IPS-15b (cell line): ENCODE data around the gene SIT1.

Source experiments
- H3K27me3 ChIP-seq: one replicate; pipeline ENCODE4 v1.6.1; 2013; ENCODE audit warnings: low read length; ENCODE audit not compliant: control insufficient read depth, insufficient read depth
- H3K36me3 ChIP-seq: one replicate; pipeline ENCODE4 v1.6.1; 2013; ENCODE audit warnings: low read length; ENCODE audit not compliant: control insufficient read depth, insufficient read depth
- H3K4me1 ChIP-seq: one replicate; pipeline ENCODE4 v1.6.1; 2013; ENCODE audit warnings: mild to moderate bottlenecking, low read length; ENCODE audit not compliant: control insufficient read depth, insufficient read depth
- H3K4me3 ChIP-seq: one replicate; pipeline ENCODE4 v1.5.1; 2013; ENCODE audit warnings: low read depth, low read length
- H3K9ac ChIP-seq: one replicate; pipeline ENCODE4 v1.6.1; 2013; ENCODE audit warnings: low read depth, mild to moderate bottlenecking, low read length
- H3K9me3 ChIP-seq: one replicate; pipeline ENCODE4 v1.6.1; 2013; ENCODE audit warnings: mild to moderate bottlenecking, low read length; ENCODE audit not compliant: control insufficient read depth, insufficient read depth

Gene SIT1

DNA sequence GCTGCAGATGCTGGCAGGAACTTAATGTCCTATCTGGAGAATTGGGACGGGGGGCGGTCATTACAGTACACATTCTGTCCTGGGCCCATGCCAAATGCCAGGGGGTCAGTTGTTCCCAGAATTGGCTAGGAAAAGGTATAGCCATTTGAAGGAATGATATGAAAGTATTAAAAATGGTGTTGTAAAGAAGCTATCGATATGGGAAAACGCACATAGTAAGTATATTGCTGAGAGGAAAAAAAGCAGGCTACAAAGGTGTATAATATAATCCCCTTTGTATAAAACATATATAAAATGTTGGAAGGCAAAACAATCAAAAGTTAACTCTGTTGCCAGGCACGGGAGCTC is 14.7 kb upstream of the SIT1 start:
- H3K27me3 ChIP-seq = no peaks in the 10 kb centered on the region
- H3K36me3 ChIP-seq = peaks cover 21% of the 10 kb centered on the region
- no peaks in the 10 kb centered on the region for H3K9me3 ChIP-seq
- H3K4me3 ChIP-seq = peak overlapping the region; percentile 92
- peaks cover 7% of the 10 kb centered on the region for H3K4me1 ChIP-seq
- H3K9ac ChIP-seq = no peak overlapping the region

DNA sequence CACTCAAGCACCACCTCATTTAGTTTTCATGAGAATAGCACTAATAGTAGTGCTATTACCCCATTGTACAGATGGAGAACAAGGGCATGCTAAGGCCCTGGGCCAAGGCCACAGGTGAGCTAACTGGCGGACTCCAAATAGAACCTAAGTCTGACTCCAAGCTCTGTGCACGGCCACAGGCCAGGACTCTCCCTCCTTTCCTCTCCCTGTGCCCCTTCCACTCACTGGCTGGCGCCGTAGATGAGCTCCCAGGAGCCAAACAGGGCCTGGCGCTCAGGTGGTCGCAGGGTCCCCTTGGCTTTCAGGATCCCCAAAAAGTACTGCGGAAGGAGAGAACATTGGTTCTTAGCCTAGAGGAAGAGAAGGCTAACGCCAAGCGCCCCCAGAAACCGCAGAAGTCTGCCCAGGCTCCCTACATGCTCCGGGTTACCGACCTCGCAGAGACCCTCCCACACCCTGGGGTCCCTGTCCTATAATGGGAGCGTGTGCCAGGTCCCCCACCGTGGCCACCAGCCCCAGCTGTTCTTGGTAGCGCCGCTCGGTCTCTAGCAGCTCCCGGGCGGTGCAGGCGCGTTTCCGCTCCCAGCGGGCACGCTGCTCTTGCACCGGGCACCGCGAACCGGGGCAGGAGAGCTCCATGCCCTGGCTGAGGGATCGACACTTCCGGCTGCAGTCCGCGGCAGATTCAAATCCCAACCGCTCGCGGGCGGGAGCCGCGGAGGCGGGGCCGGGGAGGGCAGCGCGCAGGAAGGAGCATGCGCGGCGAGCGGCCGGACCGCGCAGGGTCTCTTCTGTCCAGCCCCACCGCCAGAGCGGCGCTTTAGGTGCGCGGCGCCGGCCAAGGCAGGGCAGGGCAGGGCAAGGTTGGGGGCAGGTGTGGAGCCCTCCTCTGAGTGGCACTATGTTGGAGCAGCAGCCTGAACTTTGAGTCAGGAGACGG is 14.1 kb upstream of the SIT1 start, which contains the start of gene ARHGEF39:
TSS of gene ARHGEF39 (minus strand) at position 665 of the 940 bp plus-strand sequence. CDS start at position 639, 26 bp downstream.
- Histone ChIP-seq H3K27me3 (no peaks in the 10 kb centered on the region), H3K4me1 (peaks cover 7% of the 10 kb centered on the region)

DNA sequence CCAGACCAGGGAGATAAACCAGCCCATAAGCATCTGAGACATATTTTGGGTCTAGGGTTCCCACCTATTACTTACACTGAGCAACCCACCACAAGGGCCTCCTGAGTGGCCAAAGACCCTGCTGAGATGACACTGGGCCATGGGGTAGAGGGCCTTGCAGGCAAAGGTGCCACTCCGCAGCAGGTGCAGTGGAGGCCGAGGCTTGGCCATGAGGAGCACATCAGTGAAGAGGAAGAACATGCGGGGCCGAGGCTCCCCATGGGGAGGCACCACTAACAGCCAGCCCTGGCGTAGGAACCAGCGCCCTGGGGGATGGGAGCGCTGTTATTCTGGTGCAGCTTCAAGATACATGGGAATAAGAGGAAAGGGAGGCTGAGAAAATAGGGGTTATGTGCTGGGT is 11.7 kb upstream of the SIT1 start:
- Histone ChIP-seq H3K27me3 (no peaks in the 10 kb centered on the region), H3K36me3 (peaks cover 27% of the 10 kb centered on the region), H3K9ac (no peak overlapping the region), H3K9me3 (no peaks in the 10 kb centered on the region), H3K4me1 (peaks cover 7% of the 10 kb centered on the region), H3K4me3 (no peak overlapping the region)

More for the DNA sequence above, 14.1 kb upstream of the SIT1 start, which contains the start of gene ARHGEF39:
- Histone ChIP-seq H3K4me3 (peak within 1 kb of the TSS; percentile 92), H3K36me3 (peaks cover 27% of the 10 kb centered on the region), H3K9ac (peak within 1 kb of the TSS; percentile 94), H3K9me3 (no peaks in the 10 kb centered on the region)

DNA sequence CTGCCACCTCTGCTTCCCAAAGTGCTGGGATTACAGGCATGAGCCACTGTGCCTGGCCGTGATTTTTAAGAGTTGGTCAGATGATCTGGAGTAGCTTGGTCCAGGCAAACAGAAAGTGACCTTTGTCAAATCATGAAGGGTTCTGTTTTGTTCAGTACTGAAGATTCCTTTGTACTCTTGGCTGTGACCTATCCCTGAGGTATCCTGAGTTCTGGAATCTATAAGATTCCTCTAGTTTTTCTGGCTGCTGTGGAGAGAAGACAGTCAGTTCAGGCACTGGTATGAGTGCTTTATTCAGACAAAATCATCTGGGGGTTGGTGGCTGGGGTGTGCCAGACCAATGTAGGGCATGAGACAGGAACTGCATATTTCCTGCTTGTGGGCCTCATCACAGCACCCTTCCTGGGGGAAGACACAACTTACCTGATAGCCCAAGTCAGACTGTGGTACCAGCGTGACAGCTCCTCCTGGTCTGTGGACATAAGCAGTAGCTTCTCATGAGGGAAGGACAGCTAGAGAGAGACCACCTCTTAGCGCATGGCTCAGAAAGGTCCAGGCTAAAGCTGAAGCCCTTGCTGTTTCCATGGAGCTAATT is 11.1 kb upstream of the SIT1 start:
- Histone ChIP-seq H3K4me3 (no peak overlapping the region), H3K9me3 (no peaks in the 10 kb centered on the region), H3K4me1 (peaks cover 7% of the 10 kb centered on the region), H3K27me3 (no peaks in the 10 kb centered on the region), H3K36me3 (peaks cover 27% of the 10 kb centered on the region), H3K9ac (no peak overlapping the region)

DNA sequence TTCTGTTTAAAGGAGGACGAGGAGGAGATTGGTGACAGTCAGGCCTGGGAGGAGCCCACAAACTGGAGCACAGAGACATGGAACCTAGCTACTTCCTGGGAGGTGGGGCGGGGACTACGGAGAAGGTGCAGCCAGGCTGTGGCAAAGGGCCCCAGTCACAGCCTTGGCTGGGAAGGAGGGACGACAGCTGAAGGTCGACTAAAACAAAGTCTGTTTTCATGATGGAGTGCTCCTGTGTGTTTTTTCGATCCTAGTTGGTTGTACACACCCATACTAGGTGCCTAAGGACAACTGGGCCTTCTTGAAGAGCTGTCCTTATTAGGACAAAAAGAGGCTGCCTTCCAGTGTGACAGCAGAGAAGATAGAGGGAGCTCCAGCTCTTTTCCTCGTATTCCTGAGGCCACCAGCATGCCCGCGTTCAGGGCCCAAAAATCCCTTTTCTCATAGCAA is 10.3 kb upstream of the SIT1 start:
- H3K9me3 ChIP-seq = no peaks in the 10 kb centered on the region
- H3K36me3 ChIP-seq = peaks cover 27% of the 10 kb centered on the region
- H3K27me3 ChIP-seq = peaks cover 7% of the 10 kb centered on the region
- peaks cover 7% of the 10 kb centered on the region for H3K4me1 ChIP-seq
- no peak overlapping the region for H3K9ac ChIP-seq
- no peak overlapping the region for H3K4me3 ChIP-seq

DNA sequence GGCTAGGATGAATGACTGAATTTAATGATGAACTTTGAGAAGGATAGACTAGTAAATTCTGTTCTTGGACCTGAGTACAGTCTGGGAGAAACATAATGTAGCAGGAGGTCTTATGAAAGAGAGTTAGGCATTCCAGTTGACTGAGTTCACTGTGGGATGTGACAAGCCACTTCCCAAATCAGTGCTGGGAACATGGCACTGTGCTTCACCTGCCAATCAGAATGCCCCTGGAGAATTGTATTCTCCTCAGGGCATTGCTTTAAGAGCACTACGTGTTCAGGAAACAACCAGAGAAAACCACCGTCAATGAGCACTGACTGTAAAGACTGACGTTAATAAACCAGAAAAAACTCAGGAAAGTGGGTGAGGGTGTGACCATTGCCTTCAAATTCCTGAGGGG is 8.6 kb upstream of the SIT1 start:
- H3K4me1 ChIP-seq = peaks cover 6% of the 10 kb centered on the region
- H3K9ac ChIP-seq = no peak overlapping the region
- H3K36me3 ChIP-seq = peaks cover 27% of the 10 kb centered on the region
- H3K27me3 ChIP-seq = peaks cover 8% of the 10 kb centered on the region
- H3K4me3 ChIP-seq = peak overlapping the region; percentile 84
- H3K9me3 ChIP-seq = no peaks in the 10 kb centered on the region

DNA sequence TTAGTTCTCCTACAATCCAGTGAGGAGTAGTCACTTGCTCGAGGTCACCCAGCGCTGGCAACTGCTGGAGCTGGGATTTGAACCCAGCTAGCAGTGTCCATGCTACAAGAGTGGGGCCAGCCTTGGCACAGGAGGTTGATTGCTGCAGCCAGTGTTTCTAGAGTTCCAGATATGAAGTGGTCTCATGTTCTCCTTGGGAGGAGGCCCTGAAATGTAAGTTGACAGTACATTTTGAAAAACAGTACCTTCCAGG is 8.2 kb upstream of the SIT1 start:
- H3K4me1 ChIP-seq = peaks cover 3% of the 10 kb centered on the region

DNA sequence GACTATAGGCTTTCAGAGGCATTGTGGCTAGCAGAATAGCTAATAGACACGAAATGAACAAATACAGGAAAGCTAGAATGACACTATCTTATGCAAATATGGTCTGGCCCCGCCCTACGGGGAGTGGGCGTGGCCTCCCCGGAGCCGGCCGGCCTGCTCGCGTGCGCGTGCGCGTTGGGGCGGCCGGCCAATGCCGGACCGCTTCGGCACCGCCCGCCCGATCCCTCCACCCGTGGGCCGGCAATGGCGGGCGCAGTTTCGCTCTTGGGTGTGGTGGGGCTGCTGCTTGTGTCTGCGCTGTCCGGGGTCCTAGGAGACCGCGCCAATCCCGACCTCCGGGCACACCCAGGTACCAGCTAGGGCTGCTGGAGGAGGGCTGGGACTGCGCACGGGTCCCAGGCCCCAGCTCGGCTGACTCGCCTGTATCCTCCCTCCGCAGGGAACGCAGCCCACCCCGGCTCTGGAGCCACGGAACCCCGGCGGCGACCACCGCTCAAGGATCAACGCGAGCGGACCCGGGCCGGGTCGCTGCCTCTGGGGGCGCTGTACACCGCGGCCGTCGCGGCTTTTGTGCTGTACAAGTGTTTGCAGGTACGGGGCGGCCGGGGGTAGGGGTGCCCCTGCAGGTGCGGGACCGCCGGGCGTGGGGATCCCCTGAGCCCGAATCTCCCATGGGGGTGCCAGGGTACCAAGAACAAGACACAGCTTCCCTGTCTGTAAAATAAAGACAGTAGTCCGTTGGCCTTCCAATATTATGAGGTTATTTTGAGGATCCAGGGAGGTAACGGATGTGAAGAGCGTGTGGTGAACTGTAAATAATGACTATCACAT is 7.6 kb upstream of the SIT1 start, which contains the start of gene CCDC107:
TSS of gene CCDC107 (plus strand) at position 156 of the 831 bp plus-strand sequence. CDS start at position 244, 88 bp downstream.
- H3K4me3 ChIP-seq = peak within 1 kb of the TSS; percentile 84
- H3K9me3 ChIP-seq = no peaks in the 10 kb centered on the region
- H3K36me3 ChIP-seq = peaks cover 26% of the 10 kb centered on the region
- H3K9ac ChIP-seq = peak within 1 kb of the TSS; percentile 97
- no peaks in the 10 kb centered on the region for H3K4me1 ChIP-seq
- H3K27me3 ChIP-seq = peaks cover 8% of the 10 kb centered on the region

More for the DNA sequence above, 8.2 kb upstream of the SIT1 start:
- Histone ChIP-seq H3K36me3 (peaks cover 27% of the 10 kb centered on the region), H3K9me3 (no peaks in the 10 kb centered on the region), H3K27me3 (peaks cover 8% of the 10 kb centered on the region), H3K9ac (peak overlapping the region; percentile 97), H3K4me3 (peak overlapping the region; percentile 84)

DNA sequence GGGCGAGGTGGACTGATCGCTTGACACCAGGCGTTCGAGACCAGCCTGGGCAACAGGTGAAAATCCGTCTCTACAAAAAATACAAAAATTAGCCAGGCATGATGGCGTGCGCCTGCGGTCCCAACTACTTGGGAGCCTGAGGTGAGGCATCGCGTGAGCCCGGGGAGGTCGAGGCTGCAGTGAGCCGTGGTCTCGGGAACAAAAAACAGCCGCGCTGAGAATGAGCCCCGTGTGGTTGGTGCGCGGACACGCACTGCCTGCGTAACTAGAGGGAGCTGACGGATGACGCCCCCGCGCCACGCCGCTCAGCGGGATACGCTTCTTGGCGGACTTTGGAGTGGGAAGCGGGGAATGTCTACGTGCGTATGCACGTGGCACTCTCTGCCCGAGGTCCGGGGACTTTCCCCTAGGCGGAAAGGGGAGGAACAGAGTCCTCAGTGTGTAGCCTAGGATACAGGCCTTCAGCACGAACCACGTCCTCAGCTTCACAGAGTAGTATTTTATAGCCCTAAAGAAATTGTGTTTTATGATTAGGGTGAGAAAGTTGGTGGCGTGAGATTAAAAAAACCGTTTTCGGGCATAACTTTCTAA is 6.9 kb upstream of the SIT1 start, which contains the start of gene RMRP:
TSS of gene RMRP (minus strand) at position 474 of the 591 bp plus-strand sequence.
- peaks cover 8% of the 10 kb centered on the region for H3K27me3 ChIP-seq
- H3K9me3 ChIP-seq = no peaks in the 10 kb centered on the region
- H3K4me1 ChIP-seq = no peaks in the 10 kb centered on the region
- H3K36me3 ChIP-seq = peaks cover 19% of the 10 kb centered on the region
- peak within 1 kb of the TSS; percentile 84 for H3K4me3 ChIP-seq
- H3K9ac ChIP-seq = peak within 1 kb of the TSS; percentile 97

DNA sequence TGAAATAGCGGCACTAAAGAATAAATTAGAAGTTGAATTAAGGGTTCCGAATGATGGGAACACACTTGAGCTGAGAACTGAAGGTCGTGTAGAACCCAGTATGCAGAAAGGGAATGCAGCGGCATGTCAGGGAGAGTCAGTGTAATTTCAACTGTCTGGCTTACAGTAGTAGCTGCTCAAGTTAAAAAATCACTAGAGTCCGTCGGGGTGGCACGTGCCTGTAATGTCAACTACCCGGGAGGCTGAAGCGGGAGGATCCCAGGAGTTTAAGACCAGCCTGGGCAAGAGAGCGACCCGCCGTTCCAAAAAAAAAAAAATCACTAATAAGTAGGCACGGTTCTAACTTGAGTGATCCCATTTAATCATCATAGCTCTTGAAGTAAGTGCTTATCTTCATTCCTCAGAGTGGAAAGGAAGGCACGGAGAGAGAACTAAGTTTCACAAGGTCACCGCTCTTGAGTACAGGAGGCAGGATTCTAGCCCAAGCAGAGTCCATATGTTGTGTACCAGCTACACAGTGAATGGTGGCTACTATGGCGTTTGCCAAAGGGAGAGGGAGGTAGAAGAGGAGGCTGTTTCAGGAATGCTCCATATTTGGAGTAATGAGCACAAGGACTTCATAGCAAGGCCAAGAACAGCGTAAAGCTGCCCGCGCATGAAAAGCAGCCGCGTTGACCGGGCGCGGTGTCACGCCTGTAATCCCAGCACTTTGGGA is 6.3 kb upstream of the SIT1 start:
- Histone ChIP-seq H3K9ac (peak overlapping the region; percentile 4), H3K4me1 (no peaks in the 10 kb centered on the region), H3K36me3 (peaks cover 13% of the 10 kb centered on the region), H3K4me3 (peak overlapping the region; percentile 84), H3K27me3 (peaks cover 8% of the 10 kb centered on the region), H3K9me3 (no peaks in the 10 kb centered on the region)
